IMR-90 (cell line): ENCODE measurements around the gene DNAH8. TPM values are rescaled to one million over a fixed set of nuclear protein-coding genes. Genes with fewer than 3 reads are reported as not detected.

Source experiments
- ATAC-seq: fragments of 200-7000 bp; cut with Tn5 transposase; 2 replicates; pipeline ENCODE4 v1.9.1; 2020; ENCODE audit warnings: low read depth, mild to moderate bottlenecking, moderate library complexity
- BruUV-seq: library from RNA; stranded (reverse); fragments of 400-500 nt; replicated peaks from 2 replicates; lab custom pipeline; 2021; lab: Mats Ljungman, UMichigan
- CTCF ChIA-PET: fragments of 300-600 bp; formaldehyde crosslinking; extraction: SDS; loops from one replicate; lab custom pipeline; 2021; ENCODE audit warnings: antibody characterized with exemption; lab: Yijun Ruan, JAX
- POLR2A ChIA-PET: fragments of 300-600 bp; sonication (Branson Sonifier 250); formaldehyde crosslinking; loops from one replicate; lab custom pipeline; 2022; ENCODE audit warnings: antibody characterized with exemption; ENCODE audit not compliant: unreplicated experiment; lab: Charles Lee
- DNase-seq: peaks from one replicate; pipeline ENCODE4 v3.0.0; 2013
- H2AFZ ChIP-seq: replicated peaks from 2 replicates; pipeline ENCODE3; 2013; ENCODE audit warnings: low read length, mild to moderate bottlenecking; ENCODE audit not compliant: poor library complexity
- H2AK5ac ChIP-seq: 2 replicates; pipeline ENCODE4 v1.6.1; 2013; ENCODE audit warnings: low read depth, low read length, inconsistent platforms
- H2AK9ac ChIP-seq: replicated peaks from 2 replicates; pipeline ENCODE3; 2013; ENCODE audit warnings: mild to moderate bottlenecking, low read depth, low read length, moderate library complexity; ENCODE audit not compliant: poor library complexity
- H2BK120ac ChIP-seq: 2 replicates; pipeline ENCODE4 v1.6.1; 2013; ENCODE audit warnings: low read depth, low read length, inconsistent platforms
- H2BK15ac ChIP-seq: 3 replicates; pipeline ENCODE4 v1.6.1; 2013; ENCODE audit warnings: low read depth, low read length, inconsistent platforms
- H2BK20ac ChIP-seq: 2 replicates; pipeline ENCODE4 v1.6.1; 2013; ENCODE audit warnings: low read depth, mild to moderate bottlenecking, inconsistent platforms, low read length, moderate library complexity
- H2BK5ac ChIP-seq: 2 replicates; pipeline ENCODE4 v1.6.1; 2013; ENCODE audit warnings: mild to moderate bottlenecking, low read depth, low read length, inconsistent platforms; ENCODE audit not compliant: poor library complexity, severe bottlenecking
- H3K14ac ChIP-seq: replicated peaks from 2 replicates; pipeline ENCODE4 v1.6.1; 2013; ENCODE audit warnings: low read depth, low read length, inconsistent platforms
- H3K18ac ChIP-seq: 2 replicates; pipeline ENCODE4 v1.6.1; 2013; ENCODE audit warnings: low read depth, low read length, control low read depth
- H3K23ac ChIP-seq: 2 replicates; pipeline ENCODE4 v1.6.1; 2013; ENCODE audit warnings: low read depth, low read length, inconsistent platforms
- H3K27ac ChIP-seq: 2 replicates; pipeline ENCODE4 v1.5.1; 2013; ENCODE audit warnings: mild to moderate bottlenecking, control low read depth, low read length; ENCODE audit not compliant: insufficient read depth
- H3K27me3 ChIP-seq: 2 replicates; pipeline ENCODE4 v1.6.1; 2013; ENCODE audit warnings: low read length; ENCODE audit not compliant: control insufficient read depth, insufficient read depth
- H3K36me3 ChIP-seq: 2 replicates; pipeline ENCODE4 v1.6.1; 2013; ENCODE audit warnings: low read length, mixed read lengths; ENCODE audit not compliant: control insufficient read depth, insufficient read depth
- H3K4ac ChIP-seq: 2 replicates; pipeline ENCODE4 v1.6.1; 2013; ENCODE audit warnings: low read depth, low read length, inconsistent platforms
- H3K4me1 ChIP-seq: 2 replicates; pipeline ENCODE4 v1.6.1; 2013; ENCODE audit warnings: low read length, mixed read lengths; ENCODE audit not compliant: control insufficient read depth, insufficient read depth
- H3K4me2 ChIP-seq: 2 replicates; pipeline ENCODE4 v1.6.1; 2013; ENCODE audit warnings: low read depth, mild to moderate bottlenecking, control low read depth, low read length, moderate library complexity
- H3K4me3 ChIP-seq: 2 replicates; pipeline ENCODE4 v1.5.1; 2013; ENCODE audit warnings: low read depth, mild to moderate bottlenecking, control low read depth, low read length, moderate library complexity; ENCODE audit not compliant: insufficient read depth
- H3K56ac ChIP-seq: 2 replicates; pipeline ENCODE4 v1.6.1; 2013; ENCODE audit warnings: low read length, inconsistent platforms; ENCODE audit not compliant: insufficient read depth; ENCODE audit errors: extremely low read depth
- H3K79me1 ChIP-seq, 2 experiments: 2 replicates each; pipeline ENCODE4 v1.6.1; 2013; ENCODE audit warnings: low read length in 2 of 2, inconsistent platforms in 1 of 2, low read depth in 1 of 2
- H3K9ac ChIP-seq: 2 replicates; pipeline ENCODE4 v1.6.1; 2013; ENCODE audit warnings: low read depth, low read length, control low read depth
- H3K9me1 ChIP-seq: 2 replicates; pipeline ENCODE4 v1.6.1; 2013; ENCODE audit warnings: low read length, inconsistent platforms; ENCODE audit not compliant: insufficient read depth
- H3K9me3 ChIP-seq: 2 replicates; pipeline ENCODE4 v1.6.1; 2013; ENCODE audit warnings: low read length; ENCODE audit not compliant: control insufficient read depth, insufficient read depth
- H4K20me1 ChIP-seq: 2 replicates; pipeline ENCODE4 v1.6.1; 2013; ENCODE audit warnings: low read length, inconsistent platforms; ENCODE audit not compliant: insufficient read depth
- H4K5ac ChIP-seq: 2 replicates; pipeline ENCODE4 v1.6.1; 2013; ENCODE audit warnings: mild to moderate bottlenecking, low read depth, low read length, control low read depth
- H4K8ac ChIP-seq, 2 experiments: 2 replicates each; pipeline ENCODE4 v1.6.1; 2013; ENCODE audit warnings: low read depth in 2 of 2, low read length in 2 of 2, control low read depth in 1 of 2, inconsistent platforms in 1 of 2
- H4K91ac ChIP-seq: 2 replicates; pipeline ENCODE4 v1.6.1; 2013; ENCODE audit warnings: low read depth, low read length, inconsistent platforms; ENCODE audit not compliant: insufficient read depth
- BHLHE40 ChIP-seq: fragments of 150-350 bp; IDR thresholded peaks from 2 replicates; pipeline ENCODE4 v1.6.1; 2016; ENCODE audit warnings: mild to moderate bottlenecking, low read depth, low read length
- CEBPB ChIP-seq: IDR thresholded peaks from 2 replicates; pipeline ENCODE4 v1.6.1; 2012; ENCODE audit warnings: low read depth, low read length, improper control_type of control experiment
- RAD21 ChIP-seq: IDR thresholded peaks from 2 replicates; pipeline ENCODE4 v1.6.1; 2012; ENCODE audit warnings: low read length, improper control_type of control experiment
- RFX5 ChIP-seq: IDR thresholded peaks from 2 replicates; pipeline ENCODE4 v1.8.0; 2012; ENCODE audit warnings: low read depth, mild to moderate bottlenecking, low read length, moderate library complexity
- WGBS, 2 experiments: methylation state at CpG; one replicate each; pipeline versions ENCODE4 v1.1.5 to v1.1.7; 2013; ENCODE audit warnings: missing lambda C conversion rate in 2 of 2; ENCODE audit not compliant: insufficient read length in 1 of 2; ENCODE audit errors: extremely low coverage in 2 of 2; 5-methylcytosine and 5-hydroxymethylcytosine counted together
- dilution Hi-C: fragments of 300-500 bp; cut with HindIII; formaldehyde crosslinking; loops from one replicate; pipeline ENCODE4 v1.14.3; 2018; ENCODE audit warnings: low sequenced_read_pairs; ENCODE audit not compliant: unreplicated experiment
- in situ Hi-C: fragments of 300-500 bp; cut with MboI; formaldehyde crosslinking; loops from 3 replicates; pipeline ENCODE4 v1.14.3; 2019; ENCODE audit warnings: low sequenced_read_pairs, inconsistent platforms, mixed read lengths
- intact Hi-C: fragments of 100-400 bp; cut with micrococcal nuclease; formaldehyde crosslinking; loops from 2 replicates; pipeline ENCODE4 v1.10.0; 2022
- polyA plus RNA-seq, 3 experiments: library from polyadenylated mRNA; depleted of rRNA; stranded (reverse); fragments of >200 nt; gene quantifications; 2 replicates each; pipeline ENCODE4 v1.2.3, GENCODE V29; 2012; ENCODE audit warnings: low replicate concordance in 1 of 3
- total RNA-seq: library from RNA; depleted of rRNA; stranded (reverse); fragments of >200 nt; gene quantifications from 2 replicates; pipeline ENCODE4 v1.2.3, GENCODE V29; 2012
- TF ChIP-seq, protein P1 (sequence below): fragments of 150-350 bp; IDR thresholded peaks from 2 replicates; pipeline ENCODE4 v1.6.1; 2017; ENCODE audit warnings: mild to moderate bottlenecking, antibody characterized with exemption, low read length, low read depth
- TF ChIP-seq, protein P2 (sequence below): conservative IDR thresholded peaks from 2 replicates; pipeline ENCODE4 v1.5.1; 2012; ENCODE audit warnings: mild to moderate bottlenecking, low read depth, low read length, improper control_type of control experiment

The DNAH8 gene
- total and polyA plus RNA-seq, 2 of the 4 experiments (the other 2 are of a cell fraction), result not detected

DNA sequence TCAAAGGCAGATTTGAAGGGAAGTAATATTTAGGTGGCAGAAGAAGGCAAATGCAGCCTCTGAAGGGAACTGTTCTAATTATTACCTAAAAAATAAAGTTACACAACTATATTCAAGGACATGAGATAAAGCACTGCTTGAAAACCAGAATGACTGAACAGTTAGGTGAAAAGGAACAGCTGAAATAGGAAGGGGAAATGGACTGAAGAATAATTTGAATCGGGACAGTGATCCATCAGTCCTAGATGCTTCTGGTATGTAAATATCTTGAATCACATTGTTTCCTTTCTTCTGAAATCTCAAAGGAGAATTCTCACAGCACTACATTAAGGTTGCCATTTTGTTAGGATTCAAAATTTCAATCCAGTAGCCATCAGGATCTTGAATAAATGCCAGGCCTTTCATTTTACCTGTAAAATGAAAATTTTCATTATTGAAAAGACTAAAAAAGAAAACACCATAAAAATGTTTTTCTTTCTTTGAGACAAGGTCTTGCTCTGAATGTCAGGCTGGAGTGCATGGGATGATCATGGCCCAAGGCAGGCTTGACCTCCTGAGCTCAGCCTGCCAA is 38.1 kb upstream of the DNAH8 start:
- Histone ChIP-seq H4K8ac (no peak overlapping the region), H3K9me1 (no peaks in the 10 kb centered on the region), H2AFZ (no peak overlapping the region), H2AK5ac (no peak overlapping the region), H2BK20ac (no peak overlapping the region), H3K4me3 (no peak overlapping the region), H4K20me1 (no peaks in the 10 kb centered on the region), H3K4me1 (no peaks in the 10 kb centered on the region), H2BK120ac (no peak overlapping the region), H3K14ac (no peak overlapping the region), H4K5ac (no peak overlapping the region), H2BK5ac (no peak overlapping the region), H3K36me3 (peaks cover 15% of the 10 kb centered on the region), H2AK9ac (no peak overlapping the region), H3K27me3 (no peaks in the 10 kb centered on the region), H3K9ac (no peak overlapping the region), H3K4ac (no peak overlapping the region), H2BK15ac (no peak overlapping the region), H3K18ac (no peak overlapping the region), H3K79me1 (no peaks in the 10 kb centered on the region; a peak in 1 of 4 replicates), H3K4me2 (no peak overlapping the region), H3K27ac (no peak overlapping the region), H3K9me3 (no peaks in the 10 kb centered on the region), H3K56ac (no peak overlapping the region), H3K23ac (no peak overlapping the region), H4K91ac (no peak overlapping the region)
- ATAC-seq, result no peak
- no CpG with 5 or more reads among the region's 1 CpG for WGBS, 2 experiments
- TF ChIP-seq RAD21 (no peak), CEBPB (no peak), RFX5 (no peak), BHLHE40 (no peak)
- TF ChIP-seq, protein P1, sequence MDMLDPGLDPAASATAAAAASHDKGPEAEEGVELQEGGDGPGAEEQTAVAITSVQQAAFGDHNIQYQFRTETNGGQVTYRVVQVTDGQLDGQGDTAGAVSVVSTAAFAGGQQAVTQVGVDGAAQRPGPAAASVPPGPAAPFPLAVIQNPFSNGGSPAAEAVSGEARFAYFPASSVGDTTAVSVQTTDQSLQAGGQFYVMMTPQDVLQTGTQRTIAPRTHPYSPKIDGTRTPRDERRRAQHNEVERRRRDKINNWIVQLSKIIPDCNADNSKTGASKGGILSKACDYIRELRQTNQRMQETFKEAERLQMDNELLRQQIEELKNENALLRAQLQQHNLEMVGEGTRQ, result no peak
- TF ChIP-seq, protein P2, sequence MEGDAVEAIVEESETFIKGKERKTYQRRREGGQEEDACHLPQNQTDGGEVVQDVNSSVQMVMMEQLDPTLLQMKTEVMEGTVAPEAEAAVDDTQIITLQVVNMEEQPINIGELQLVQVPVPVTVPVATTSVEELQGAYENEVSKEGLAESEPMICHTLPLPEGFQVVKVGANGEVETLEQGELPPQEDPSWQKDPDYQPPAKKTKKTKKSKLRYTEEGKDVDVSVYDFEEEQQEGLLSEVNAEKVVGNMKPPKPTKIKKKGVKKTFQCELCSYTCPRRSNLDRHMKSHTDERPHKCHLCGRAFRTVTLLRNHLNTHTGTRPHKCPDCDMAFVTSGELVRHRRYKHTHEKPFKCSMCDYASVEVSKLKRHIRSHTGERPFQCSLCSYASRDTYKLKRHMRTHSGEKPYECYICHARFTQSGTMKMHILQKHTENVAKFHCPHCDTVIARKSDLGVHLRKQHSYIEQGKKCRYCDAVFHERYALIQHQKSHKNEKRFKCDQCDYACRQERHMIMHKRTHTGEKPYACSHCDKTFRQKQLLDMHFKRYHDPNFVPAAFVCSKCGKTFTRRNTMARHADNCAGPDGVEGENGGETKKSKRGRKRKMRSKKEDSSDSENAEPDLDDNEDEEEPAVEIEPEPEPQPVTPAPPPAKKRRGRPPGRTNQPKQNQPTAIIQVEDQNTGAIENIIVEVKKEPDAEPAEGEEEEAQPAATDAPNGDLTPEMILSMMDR, result no peak
- in situ Hi-C loops (no loop called here), dilution Hi-C loops (no loop called here), intact Hi-C loops (no loop called here)
- POLR2A ChIA-PET, result no interaction called here
- no TSS peak for BruUV-seq
- no peak for DNase-seq
- CTCF ChIA-PET, result no interaction called here
